HG03045 (cell line): Measurements from ENCODE around the gene GPR108.

ENCODE experiments used
- ATAC-seq: cut with Tn5 transposase; IDR thresholded peaks from one replicate; pipeline ENCODE4 v1.9.1; 2021; ENCODE audit warnings: mild to moderate bottlenecking, moderate library complexity; ENCODE audit not compliant: unreplicated experiment

GPR108 gene

GRCh38 chr19:6708346-6708745 lies 29.0 kb downstream of the GPR108 start:
- no peak for ATAC-seq

GRCh38 chr19:6707658-6708018 lies 29.7 kb downstream of the GPR108 start:
- ATAC-seq, result no peak

- no peak for ATAC-seq
Observed at GRCh38 chr19:6707011-6707657, 30.2 kb downstream of the GPR108 start.

GRCh38 chr19:6706633-6706958 lies 30.8 kb downstream of the GPR108 start:
- no peak for ATAC-seq

- ATAC-seq, result no peak
Observed at GRCh38 chr19:6705931-6706632, 31.3 kb downstream of the GPR108 start.

GRCh38 chr19:6700586-6701316 lies 36.6 kb downstream of the GPR108 start:
- ATAC-seq, result no peak

- ATAC-seq, result no peak
Observed at GRCh38 chr19:6699935-6700334, 37.4 kb downstream of the GPR108 start.

- no peak for ATAC-seq
Observed at GRCh38 chr19:6697291-6697690, 40.1 kb downstream of the GPR108 start.

- ATAC-seq, result no peak
Observed at GRCh38 chr19:6696239-6696820, 41.0 kb downstream of the GPR108 start.

- ATAC-seq, result no peak
Observed at GRCh38 chr19:6694147-6694815, 43.1 kb downstream of the GPR108 start.

GRCh38 chr19:6693681-6694080 lies 43.7 kb downstream of the GPR108 start:
- ATAC-seq, result no peak

GRCh38 chr19:6693056-6693471 lies 44.3 kb downstream of the GPR108 start:
- no peak for ATAC-seq

- no peak for ATAC-seq
Observed at GRCh38 chr19:6692027-6692426, 45.4 kb downstream of the GPR108 start.

GRCh38 chr19:6691342-6691741 lies 46.0 kb downstream of the GPR108 start:
- ATAC-seq, result no peak

GRCh38 chr19:6690160-6690885 lies 47.1 kb downstream of the GPR108 start:
- no peak for ATAC-seq

GRCh38 chr19:6687114-6687513 lies 50.3 kb downstream of the GPR108 start:
- ATAC-seq, result no peak

- ATAC-seq, result no peak
Observed at GRCh38 chr19:6686628-6686975, 50.8 kb downstream of the GPR108 start.

- no peak for ATAC-seq
Observed at GRCh38 chr19:6685962-6686627, 51.3 kb downstream of the GPR108 start.

GRCh38 chr19:6685482-6685881 lies 51.9 kb downstream of the GPR108 start:
- no peak for ATAC-seq

GRCh38 chr19:6683971-6684370 lies 53.4 kb downstream of the GPR108 start:
- no peak for ATAC-seq
